GM19238 (cell line): ENCODE data around the gene PDE8A.
"Not testable (repeated sequence)": the region's sequence is repeated elsewhere in the genome, so short reads cannot be mapped to it uniquely, and the experiment has no call there.

Experiments used
- DNase-seq: peaks from one replicate; pipeline ENCODE4 v3.0.0; 2011; ENCODE audit warnings: low spot score; ENCODE audit not compliant: insufficient read length

PDE8A gene

GRCh38 chr15:85010386-85011159, 28.9 kb downstream of the PDE8A start:
- no peak for DNase-seq

- DNase-seq = no peak
Observed at GRCh38 chr15:85011160-85011571, 29.5 kb downstream of the PDE8A start.

GRCh38 chr15:85011724-85012123, 30.1 kb downstream of the PDE8A start:
- DNase-seq = not testable (repeated sequence)

GRCh38 chr15:85013785-85014184, 32.1 kb downstream of the PDE8A start:
- DNase-seq = no peak

- no peak for DNase-seq
Observed at GRCh38 chr15:85014932-85015331, 33.3 kb downstream of the PDE8A start.

GRCh38 chr15:85016275-85016674, 34.6 kb downstream of the PDE8A start:
- no peak for DNase-seq

- no peak for DNase-seq
Observed at GRCh38 chr15:85019815-85020590, 38.3 kb downstream of the PDE8A start.

- DNase-seq = no peak
Observed at GRCh38 chr15:85021409-85021808, 39.8 kb downstream of the PDE8A start.

GRCh38 chr15:85022860-85023403, 41.3 kb downstream of the PDE8A start:
- DNase-seq = no peak

- DNase-seq = no peak
Observed at GRCh38 chr15:85024003-85024402, 42.3 kb downstream of the PDE8A start.

GRCh38 chr15:85024509-85025336, 43.1 kb downstream of the PDE8A start:
- no peak for DNase-seq

- no peak for DNase-seq
Observed at GRCh38 chr15:85025516-85026251, 44.0 kb downstream of the PDE8A start.

- no peak for DNase-seq
Observed at GRCh38 chr15:85026304-85027032, 44.8 kb downstream of the PDE8A start.

- no peak for DNase-seq
Observed at GRCh38 chr15:85027033-85027380, 45.4 kb downstream of the PDE8A start.

GRCh38 chr15:85027421-85027820, 45.8 kb downstream of the PDE8A start:
- no peak for DNase-seq

- DNase-seq = no peak
Observed at GRCh38 chr15:85028416-85028815, 46.8 kb downstream of the PDE8A start.

GRCh38 chr15:85029221-85029620, 47.6 kb downstream of the PDE8A start:
- no peak for DNase-seq

GRCh38 chr15:85030301-85030929, 48.8 kb downstream of the PDE8A start:
- DNase-seq = no peak

- DNase-seq = no peak
Observed at GRCh38 chr15:85031086-85031943, 49.7 kb downstream of the PDE8A start.
